ENCODE results near the gene KRTDAP. TPM values are rescaled to one million over a fixed set of nuclear protein-coding genes. Genes with fewer than 3 reads are reported as not detected.

The KRTDAP gene
- total RNA-seq, 1 donor from 2014 or later: not detected

DNA sequence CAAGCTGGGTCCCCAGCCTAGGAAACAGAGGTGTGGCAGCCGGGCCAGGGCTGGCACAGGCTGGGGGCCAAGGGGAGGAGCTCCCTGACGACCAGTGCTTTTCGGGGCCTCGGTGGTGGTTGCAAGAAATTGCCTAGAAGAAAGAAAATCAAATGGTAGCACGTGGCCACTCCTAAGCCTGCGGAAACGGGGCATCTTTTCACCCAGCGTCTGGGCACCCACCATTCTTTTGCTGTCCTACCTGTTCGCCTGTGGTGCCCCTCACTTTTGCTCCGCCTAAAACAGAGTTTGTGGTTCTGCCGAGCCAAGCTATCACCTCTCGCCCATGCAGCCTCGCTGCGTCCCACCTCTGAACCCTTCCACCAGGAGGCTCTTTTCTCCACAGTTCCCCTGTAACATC, 7.1 kb upstream of the KRTDAP start:
- TF ChIP-seq, protein P1, sequence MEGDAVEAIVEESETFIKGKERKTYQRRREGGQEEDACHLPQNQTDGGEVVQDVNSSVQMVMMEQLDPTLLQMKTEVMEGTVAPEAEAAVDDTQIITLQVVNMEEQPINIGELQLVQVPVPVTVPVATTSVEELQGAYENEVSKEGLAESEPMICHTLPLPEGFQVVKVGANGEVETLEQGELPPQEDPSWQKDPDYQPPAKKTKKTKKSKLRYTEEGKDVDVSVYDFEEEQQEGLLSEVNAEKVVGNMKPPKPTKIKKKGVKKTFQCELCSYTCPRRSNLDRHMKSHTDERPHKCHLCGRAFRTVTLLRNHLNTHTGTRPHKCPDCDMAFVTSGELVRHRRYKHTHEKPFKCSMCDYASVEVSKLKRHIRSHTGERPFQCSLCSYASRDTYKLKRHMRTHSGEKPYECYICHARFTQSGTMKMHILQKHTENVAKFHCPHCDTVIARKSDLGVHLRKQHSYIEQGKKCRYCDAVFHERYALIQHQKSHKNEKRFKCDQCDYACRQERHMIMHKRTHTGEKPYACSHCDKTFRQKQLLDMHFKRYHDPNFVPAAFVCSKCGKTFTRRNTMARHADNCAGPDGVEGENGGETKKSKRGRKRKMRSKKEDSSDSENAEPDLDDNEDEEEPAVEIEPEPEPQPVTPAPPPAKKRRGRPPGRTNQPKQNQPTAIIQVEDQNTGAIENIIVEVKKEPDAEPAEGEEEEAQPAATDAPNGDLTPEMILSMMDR (IDR thresholded peaks at IDR 0.05; ENCODE audit: partially characterized antibody, unreplicated experiment): no peak
- Mint-ChIP-seq H3K9me3 (ENCODE audit: unreplicated experiment) (peaks cover 2% of the 10 kb centered on the region), H3K4me3 (ENCODE audit: unreplicated experiment) (no peak overlapping the region), H3K27ac (ENCODE audit: unreplicated experiment) (no peak overlapping the region), H3K4me1 (ENCODE audit: low read depth, unreplicated experiment) (peaks cover 2% of the 10 kb centered on the region), H3K27me3 (ENCODE audit: unreplicated experiment) (no peaks in the 10 kb centered on the region), H3K36me3 (ENCODE audit: unreplicated experiment) (no peaks in the 10 kb centered on the region)
- no peak for DNase-seq

DNA sequence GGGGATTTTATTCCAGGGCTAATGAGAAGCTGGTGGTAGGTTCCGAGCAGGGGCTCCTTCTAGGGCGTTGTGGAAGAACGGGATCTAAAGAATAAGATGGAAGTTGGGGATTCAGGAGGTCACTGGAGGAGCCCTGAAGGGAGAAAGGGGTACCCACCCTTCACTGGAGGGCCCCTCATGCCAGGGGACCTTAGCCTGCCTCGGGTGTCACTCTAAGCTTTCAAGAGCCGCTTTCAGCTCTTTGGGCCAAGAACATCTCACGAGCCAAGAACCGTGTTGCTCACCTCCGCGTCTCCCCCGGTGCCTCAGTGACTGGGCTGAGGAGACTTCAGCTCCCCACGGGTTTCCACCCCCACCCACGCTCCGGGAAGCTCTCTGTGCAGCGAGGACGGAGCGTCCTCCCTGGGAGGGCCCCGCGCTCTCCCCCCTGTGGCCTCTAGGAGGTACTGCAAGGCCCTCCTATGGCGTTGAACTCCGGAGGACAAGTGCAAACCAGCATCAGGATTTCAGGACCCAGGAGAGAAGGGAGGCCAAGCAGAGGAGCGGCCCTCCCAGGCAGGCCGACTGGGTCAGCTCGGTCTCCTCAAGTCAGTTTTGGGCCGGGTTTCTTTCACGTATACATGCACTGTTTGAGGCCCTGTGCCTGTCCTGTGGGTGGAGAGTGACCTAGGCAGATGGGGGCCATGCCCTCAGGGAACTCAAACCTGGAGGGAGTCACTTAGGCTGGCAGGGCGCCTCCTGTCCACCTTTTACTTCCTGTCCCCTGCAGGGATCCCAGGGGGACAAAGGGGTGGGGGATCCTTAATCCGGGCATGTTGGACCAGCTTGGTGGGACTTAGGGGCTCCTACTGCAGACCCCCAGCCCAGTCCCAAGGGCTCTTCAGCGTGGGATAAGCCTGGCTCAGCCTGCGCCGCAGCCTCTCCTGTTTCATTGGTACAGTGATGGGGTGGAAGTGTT, 5.1 kb upstream of the KRTDAP start:
- Mint-ChIP-seq H3K36me3 (ENCODE audit: unreplicated experiment) (no peaks in the 10 kb centered on the region), H3K27ac (ENCODE audit: unreplicated experiment) (no peak overlapping the region), H3K4me3 (ENCODE audit: unreplicated experiment) (no peak overlapping the region), H3K9me3 (ENCODE audit: unreplicated experiment) (peaks cover 2% of the 10 kb centered on the region), H3K4me1 (ENCODE audit: low read depth, unreplicated experiment) (peaks cover 2% of the 10 kb centered on the region), H3K27me3 (ENCODE audit: unreplicated experiment) (peaks cover 2% of the 10 kb centered on the region)
- DNase-seq: peak; percentile 73
- TF ChIP-seq, protein P1 (IDR thresholded peaks at IDR 0.05; ENCODE audit: partially characterized antibody, unreplicated experiment): peak; percentile 98

- Mint-ChIP-seq H3K36me3 (ENCODE audit: unreplicated experiment) (no peaks in the 10 kb centered on the region), H3K4me1 (ENCODE audit: low read depth, unreplicated experiment) (peaks cover 2% of the 10 kb centered on the region), H3K27ac (ENCODE audit: unreplicated experiment) (no peak overlapping the region), H3K27me3 (ENCODE audit: unreplicated experiment) (peaks cover 2% of the 10 kb centered on the region), H3K4me3 (ENCODE audit: unreplicated experiment) (no peak overlapping the region), H3K9me3 (ENCODE audit: unreplicated experiment) (peaks cover 2% of the 10 kb centered on the region)
- TF ChIP-seq, protein P1 (IDR thresholded peaks at IDR 0.05; ENCODE audit: partially characterized antibody, unreplicated experiment): no peak
- DNase-seq: no peak
Observed at GRCh38 chr19:35493971-35494370, 3.7 kb upstream of the KRTDAP start.

- DNase-seq: no peak
- Mint-ChIP-seq H3K27me3 (ENCODE audit: unreplicated experiment) (peaks cover 2% of the 10 kb centered on the region), H3K36me3 (ENCODE audit: unreplicated experiment) (no peaks in the 10 kb centered on the region), H3K4me1 (ENCODE audit: low read depth, unreplicated experiment) (peaks cover 2% of the 10 kb centered on the region), H3K4me3 (ENCODE audit: unreplicated experiment) (no peak overlapping the region), H3K27ac (ENCODE audit: unreplicated experiment) (no peak overlapping the region), H3K9me3 (ENCODE audit: unreplicated experiment) (peaks cover 2% of the 10 kb centered on the region)
- TF ChIP-seq, protein P1 (IDR thresholded peaks at IDR 0.05; ENCODE audit: partially characterized antibody, unreplicated experiment): no peak
Observed at GRCh38 chr19:35491836-35492360, 1.6 kb upstream of the KRTDAP start.

GRCh38 chr19:35488677-35489076, 1.6 kb downstream of the KRTDAP start:
- Mint-ChIP-seq H3K27ac (ENCODE audit: unreplicated experiment) (no peak overlapping the region), H3K4me3 (ENCODE audit: unreplicated experiment) (no peak overlapping the region), H3K36me3 (ENCODE audit: unreplicated experiment) (no peaks in the 10 kb centered on the region), H3K27me3 (ENCODE audit: unreplicated experiment) (peaks cover 2% of the 10 kb centered on the region), H3K4me1 (ENCODE audit: low read depth, unreplicated experiment) (no peaks in the 10 kb centered on the region), H3K9me3 (ENCODE audit: unreplicated experiment) (peaks cover 3% of the 10 kb centered on the region)
- no peak for DNase-seq
- TF ChIP-seq, protein P1 (IDR thresholded peaks at IDR 0.05; ENCODE audit: partially characterized antibody, unreplicated experiment): no peak
